Pons (tissue), 1 donor: Measurements from ENCODE around the gene SCARF2.
"Not testable (repeated sequence)": the region's sequence is repeated elsewhere in the genome, so short reads cannot be mapped to it uniquely, and the experiment has no call there.

Experiments
- DNase-seq: peaks from one replicate; pipeline ENCODE4 v3.0.0-alpha.2; 2016; ENCODE audit warnings: low spot score

Gene SCARF2

DNA sequence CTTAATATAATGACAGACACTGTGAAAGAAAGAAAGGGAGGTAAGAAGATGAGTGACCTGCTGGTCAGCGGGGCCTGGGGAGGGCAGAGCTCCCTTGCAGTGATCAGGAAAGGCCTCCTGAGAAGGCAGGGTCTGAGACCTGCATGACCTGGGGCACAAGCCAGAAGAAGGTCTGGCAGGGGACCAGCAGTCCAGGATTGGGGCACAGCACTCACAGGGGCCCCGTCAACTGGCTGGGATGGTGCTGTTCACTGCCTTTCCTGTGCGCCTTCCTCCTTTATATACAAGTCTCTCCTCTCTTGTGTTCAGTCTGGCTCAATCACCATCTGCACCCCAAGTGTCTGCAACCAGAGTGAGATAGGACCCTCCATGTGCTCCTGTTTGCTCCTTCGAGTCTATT lies 22.2 kb upstream of the SCARF2 start:
- DNase-seq, result no peak

DNA sequence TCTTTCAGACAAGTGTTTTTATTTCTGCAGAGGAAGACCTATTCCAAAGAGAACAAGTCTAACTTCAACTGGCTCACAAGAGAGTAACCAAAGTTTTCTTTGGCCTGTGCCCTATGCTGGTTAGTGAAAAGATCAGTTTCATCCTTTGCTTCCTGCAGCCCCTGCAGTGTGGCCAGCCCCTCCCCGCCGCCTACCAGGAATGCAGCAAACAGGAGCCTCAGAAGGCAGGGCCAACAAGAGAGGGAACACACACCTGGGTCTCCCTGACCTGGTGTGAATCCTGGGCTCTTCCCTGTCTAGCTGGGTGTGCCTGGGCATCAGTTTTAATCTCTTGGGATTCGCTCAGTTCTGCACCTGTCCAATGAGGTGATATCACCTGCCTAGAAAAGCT lies 21.5 kb upstream of the SCARF2 start:
- DNase-seq, result no peak

DNA sequence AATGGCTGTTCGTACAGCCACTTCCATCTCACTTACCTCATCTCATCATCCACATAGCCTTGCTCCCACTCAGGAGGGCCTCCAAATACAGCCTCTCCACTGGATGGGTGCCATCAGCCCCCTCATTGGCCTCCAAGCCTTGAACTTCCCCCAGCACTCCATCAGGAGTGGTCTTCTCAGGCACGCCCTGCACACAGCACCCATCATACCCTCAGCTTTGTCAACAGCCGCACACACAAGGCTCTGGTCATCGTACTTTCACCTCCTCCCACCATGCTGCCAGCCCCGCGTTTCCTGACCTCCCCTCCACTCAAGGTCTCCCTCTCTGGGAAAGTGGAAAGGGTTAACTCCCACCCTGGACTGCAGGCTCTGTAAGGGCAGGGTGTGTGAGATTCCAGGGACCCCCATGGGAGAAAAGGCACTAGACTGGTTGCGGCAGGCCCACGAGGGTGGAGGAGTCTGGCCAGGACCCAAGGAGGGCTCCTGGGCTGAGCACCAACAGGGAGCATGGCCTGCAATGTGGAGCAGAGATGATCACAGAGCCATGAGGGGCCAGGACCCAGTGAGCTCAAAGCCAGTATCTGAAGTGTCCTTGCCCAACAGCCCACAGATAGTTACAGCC lies 21.0 kb upstream of the SCARF2 start:
- DNase-seq, result no peak

DNA sequence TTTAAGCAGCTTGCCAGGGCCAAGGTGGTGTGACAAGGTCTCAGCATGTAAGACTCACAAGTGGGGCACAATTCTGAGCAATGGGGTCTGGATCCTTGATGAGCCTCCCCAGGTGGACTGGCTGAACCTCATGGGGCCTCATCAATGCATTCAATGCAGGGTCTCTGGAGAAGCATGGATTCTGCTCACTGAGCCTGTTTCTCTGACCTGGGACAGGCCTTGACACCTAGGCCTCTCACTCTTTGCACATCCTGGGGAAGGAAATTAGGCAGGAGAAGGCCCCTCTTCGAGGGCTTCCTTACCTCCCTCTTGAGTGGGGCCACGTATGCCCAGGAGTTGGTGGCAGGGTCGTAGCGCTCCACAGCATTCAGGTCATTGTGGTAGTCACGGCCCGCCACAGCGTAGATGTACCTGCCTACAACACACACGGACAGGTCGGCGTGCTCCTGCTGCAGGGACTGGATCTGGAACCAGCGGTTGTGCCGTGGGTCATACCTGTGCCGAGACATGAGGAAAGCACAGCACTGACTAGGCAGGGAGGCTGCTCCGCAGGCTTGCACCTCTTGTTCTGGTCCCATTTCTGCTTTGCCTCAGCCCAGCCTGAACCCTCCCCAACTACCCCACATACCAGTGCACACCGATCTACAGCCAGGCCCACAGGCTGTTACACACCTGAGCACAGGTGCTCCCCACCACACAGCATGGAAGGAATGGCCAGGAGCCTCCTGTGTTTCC lies 20.0 kb upstream of the SCARF2 start:
- DNase-seq, result no peak

DNA sequence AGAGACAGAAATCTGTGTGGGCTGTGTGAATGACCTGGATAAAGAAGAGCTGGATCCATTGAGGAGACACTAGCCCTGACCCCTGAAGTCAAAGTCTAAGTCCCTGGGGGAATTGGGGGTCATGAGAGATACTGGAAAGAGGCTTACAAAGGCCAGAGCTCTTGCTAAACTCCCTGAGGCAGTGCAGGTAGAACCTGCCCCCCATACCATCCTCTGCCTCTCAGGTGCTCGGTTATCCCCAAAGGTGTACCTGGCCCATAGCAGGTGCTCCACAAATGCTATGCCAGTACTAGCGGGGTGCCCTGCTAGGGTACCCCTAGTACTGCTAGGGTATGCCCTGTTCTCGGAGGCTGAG lies 19.1 kb upstream of the SCARF2 start:
- DNase-seq, result no peak

DNA sequence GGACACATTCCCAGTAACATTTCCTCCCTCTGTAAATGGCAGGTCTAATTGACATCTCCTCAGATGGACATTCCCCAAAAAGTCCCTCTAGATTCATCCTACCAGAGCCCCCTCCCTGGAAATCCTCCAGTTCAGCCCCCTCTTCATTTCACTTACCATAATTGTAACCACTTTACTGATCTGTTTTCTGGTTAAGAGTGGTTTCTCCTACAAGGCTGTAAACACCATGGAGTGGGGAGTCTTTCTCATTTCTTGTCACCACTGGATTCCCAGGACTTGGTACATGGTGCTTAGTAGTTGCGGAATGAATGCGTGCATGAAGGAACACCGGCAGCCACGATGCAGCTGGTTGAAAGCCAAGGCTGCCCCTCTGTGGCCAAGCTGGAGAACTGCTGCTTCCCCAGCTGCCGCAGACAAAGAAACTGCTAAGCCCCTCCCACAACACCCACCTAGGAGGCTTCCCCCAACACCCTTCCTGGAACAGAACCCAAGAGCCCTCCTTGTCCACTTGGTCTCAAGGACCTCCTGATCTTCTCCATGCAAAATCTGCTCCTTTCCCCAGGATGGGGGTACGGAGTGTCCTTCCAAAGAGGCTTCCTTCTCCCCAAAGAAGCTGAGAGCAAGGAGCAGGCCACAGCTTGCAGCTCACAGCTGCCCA lies 18.6 kb upstream of the SCARF2 start:
- DNase-seq, result peak; percentile 52

DNA sequence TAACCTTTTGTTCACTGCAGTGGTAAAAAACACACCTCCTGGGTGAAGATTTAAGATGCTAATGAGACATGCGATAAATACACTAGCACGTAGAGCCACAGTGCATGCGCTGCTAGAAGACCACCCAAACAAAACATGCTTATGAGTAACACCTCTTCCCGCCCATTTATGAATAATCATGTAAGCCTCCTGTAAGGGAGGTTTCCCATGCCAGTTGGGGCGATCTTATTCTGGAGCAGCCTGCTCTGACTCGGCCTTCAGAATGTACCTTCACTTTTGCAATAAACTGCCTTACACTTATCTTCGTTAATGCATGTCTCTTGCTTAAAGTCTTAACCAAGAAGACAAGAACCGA lies 18.1 kb upstream of the SCARF2 start:
- no peak for DNase-seq

DNA sequence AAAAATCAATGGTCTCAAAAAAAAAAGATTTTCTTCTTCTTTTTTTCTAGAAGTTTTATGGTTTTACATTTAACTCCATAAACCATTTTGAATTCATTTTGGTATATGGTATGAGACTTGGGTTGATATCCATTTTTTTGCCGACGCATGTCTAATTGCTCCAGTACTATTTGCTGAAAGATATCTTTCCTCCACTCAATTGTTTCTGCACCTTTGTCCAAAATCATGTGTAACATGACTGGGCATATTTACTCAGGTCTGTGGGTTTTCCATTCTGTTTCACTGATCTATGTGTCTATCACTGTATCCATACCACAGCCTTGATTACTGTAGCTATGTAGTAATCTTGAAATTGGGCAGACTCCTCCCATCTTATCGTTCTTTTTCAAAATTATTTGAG lies 15.6 kb upstream of the SCARF2 start:
- no peak for DNase-seq

DNA sequence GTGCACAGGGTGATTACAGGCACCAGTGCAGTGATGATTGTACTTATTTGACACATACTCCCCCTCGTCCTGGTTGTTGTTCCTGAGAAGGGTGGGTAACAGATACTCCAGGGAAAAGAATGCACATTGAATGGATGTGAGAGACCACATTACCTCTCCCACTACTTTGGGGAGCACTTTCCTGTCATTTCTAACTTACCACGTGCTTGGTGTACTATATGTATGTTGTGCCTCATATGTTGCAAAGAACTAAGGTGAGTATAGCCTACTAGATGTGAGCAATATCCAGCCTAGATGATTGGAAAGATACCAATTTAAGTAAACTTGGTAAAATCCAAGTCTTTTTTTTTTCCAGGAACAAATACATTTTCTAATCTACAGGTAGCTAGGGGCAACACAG lies 14.3 kb upstream of the SCARF2 start:
- no peak for DNase-seq

DNA sequence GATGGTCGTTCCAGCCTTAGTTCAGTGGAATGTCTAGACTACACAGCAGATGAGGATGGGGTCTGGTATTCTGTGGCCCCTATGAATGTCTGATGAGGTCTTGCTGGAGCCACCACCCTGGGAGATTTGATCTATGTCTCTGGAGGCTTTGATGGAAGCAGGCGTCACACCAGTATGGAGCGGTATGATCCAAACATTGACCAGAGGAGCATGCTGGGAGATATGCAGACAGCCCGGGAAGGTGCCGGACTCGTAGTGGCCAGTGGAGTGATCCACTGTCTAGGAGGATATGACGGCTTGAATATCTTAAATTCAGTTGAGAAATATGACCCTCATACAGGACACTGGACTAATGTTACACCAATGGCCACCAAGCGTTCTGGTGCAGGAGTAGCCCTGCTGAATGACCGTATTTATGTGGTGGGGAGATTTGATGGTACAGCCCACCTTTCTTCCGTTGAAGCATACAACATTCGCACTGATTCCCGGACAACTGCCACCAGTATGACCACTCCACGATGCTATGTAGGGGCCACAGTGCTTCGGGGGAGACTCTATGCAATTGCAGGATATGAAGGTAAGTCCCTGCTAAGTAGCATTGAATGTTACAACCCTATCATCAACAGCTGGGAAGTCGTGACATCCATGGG lies 13.6 kb upstream of the SCARF2 start:
- DNase-seq, result not testable (repeated sequence)

DNA sequence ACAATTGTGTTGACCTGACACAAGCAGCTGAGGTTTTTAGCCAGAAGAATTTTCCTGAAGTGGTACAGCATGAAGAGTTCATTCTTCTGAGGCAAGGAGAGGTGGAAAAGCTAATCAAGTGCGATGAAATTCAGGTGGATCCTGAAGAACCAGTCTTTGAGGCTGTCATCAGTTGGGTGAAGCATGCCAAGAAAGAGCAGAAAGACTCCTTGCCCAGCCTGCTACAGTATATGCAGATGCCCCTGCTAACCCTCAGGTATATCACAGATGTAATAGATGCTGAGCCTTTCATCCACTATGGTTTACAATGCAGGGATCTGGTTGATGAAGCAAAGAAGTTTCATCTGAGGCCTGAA lies 12.9 kb upstream of the SCARF2 start:
- DNase-seq, result no peak

DNA sequence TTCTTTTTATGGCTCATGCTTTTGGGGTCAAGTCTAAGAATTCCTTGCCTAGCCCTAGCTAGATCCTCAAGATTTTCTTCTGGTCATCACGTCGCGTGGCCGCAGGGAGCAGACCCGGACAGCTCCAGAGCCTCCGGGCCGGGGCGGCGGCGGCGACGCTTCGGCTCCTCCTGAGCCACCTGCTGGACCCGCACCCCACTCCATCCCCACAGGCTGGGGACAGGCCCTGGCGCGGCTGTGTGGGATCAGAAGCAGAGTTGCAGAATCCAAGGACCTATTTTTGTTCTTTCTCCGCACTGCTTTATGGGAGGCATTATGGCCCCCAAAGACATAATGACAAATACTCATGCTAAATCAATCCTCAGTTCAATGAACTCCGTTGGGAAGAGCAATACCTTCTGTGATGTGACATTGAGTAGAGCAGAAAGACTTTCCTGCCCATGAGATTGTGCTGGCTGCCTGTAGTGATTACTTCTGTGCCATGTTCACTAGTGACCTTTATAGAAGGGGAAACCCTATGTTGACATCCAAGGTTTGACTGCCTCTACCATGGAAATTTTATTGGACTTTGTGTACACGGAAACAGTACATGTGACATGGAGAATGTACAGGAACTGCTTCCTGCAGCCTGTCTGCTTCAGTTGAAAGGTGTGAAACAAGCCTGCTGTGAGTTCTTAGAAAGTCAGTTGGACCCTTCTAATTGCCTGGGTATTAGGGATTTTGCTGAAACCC lies 12.4 kb upstream of the SCARF2 start:
- no peak for DNase-seq

DNA sequence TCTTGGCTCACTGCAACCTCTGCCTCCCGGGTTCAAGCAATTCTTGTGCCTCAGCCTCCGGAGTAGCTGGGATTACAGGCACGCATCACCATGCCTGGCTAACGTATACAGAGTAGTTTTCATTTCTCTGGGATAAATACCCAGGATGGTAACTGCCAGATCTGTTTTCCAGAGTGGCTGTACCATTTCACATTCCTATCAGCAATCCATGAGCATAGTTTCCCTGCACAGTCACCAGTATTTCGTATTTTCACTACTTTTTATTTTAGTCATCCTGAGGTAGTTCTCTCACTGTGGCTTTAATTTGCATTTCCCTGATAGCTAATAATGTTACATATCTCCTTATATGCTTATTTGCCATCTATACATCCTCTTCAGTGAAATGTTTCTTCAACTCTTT lies 11.0 kb upstream of the SCARF2 start:
- no peak for DNase-seq

DNA sequence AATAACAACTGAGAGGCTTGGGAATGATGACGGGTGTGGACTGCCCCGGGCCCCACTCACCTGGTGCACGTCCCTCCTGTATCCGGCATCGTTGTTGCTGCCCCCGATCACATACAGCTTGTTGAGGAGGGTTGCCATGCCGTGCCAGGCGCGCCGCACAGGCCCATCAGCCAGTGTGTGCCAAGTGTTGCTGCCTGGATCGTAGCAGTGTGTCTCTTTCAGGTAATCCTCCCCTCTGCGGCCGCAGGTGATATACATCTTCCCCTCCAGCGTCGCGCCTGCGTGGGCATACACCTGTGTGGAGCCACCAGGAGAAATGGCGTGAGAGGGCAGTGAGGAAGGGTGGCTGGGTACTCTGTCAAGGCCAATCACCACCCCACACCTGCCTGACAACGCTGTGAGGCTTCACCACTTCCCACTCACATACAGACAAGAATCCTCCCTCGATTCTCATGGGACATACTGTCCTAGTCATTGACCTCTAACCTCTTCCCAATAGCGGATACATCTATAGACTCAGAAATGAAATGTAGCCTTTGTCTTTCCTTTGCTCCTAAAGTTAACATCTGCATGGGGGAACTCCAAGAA lies 8.9 kb upstream of the SCARF2 start:
- no peak for DNase-seq

DNA sequence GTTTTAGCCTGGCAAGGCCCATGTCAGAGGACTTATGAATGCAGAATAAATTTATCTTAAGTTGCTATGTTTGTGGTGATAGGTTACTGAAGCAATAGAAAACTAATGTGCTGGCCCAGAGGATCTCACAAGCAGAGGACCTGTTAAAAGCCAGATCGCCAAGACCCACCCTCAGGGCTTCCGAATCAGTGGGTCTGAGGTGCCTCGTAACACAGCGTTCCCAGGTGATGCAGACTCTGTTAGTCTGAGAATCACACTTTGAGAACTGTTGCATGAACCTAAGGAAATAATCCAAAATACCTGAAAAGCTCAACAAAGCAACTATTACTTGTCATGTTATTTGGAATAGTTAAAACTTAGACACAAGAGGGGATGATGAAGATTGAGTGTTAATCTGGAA lies 6.7 kb upstream of the SCARF2 start:
- DNase-seq, result no peak

DNA sequence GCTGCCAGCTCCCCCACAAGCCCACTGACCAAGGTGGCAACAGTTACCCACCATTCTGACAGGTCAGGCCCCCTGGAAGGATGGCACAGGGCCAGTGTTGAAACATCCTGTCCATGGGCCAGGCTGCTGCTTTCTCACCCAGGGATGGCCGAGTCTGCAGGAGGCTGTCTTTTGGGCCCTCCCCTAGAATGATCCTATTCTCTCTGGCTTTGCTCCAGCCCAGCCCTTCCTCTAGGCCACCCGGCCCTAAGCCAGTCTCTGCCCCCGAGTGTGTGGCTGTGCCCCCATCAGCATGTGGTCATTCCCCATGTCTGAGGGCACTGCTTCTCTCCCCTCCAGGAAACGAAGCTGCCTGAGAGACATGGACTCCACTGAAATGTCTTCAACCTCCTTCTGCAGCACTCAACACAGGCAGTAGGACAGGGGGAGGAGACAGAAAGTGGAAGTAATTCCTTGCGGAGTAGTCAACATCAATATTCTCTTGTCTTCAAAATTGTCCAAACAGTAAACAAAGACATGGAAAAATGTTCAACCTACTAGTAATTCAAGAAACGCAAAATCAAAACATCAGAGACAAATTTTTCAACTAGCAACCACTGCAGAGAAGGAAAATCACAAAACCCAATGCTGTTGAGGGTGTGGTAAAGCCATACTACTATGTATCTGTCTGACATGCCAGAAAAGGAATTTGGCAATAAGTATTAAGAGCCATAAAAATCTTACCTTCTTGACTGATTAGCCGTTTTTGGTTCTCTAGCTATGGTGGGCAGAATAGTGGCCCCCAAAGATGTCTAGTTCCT lies 5.1 kb upstream of the SCARF2 start:
- DNase-seq, result no peak

DNA sequence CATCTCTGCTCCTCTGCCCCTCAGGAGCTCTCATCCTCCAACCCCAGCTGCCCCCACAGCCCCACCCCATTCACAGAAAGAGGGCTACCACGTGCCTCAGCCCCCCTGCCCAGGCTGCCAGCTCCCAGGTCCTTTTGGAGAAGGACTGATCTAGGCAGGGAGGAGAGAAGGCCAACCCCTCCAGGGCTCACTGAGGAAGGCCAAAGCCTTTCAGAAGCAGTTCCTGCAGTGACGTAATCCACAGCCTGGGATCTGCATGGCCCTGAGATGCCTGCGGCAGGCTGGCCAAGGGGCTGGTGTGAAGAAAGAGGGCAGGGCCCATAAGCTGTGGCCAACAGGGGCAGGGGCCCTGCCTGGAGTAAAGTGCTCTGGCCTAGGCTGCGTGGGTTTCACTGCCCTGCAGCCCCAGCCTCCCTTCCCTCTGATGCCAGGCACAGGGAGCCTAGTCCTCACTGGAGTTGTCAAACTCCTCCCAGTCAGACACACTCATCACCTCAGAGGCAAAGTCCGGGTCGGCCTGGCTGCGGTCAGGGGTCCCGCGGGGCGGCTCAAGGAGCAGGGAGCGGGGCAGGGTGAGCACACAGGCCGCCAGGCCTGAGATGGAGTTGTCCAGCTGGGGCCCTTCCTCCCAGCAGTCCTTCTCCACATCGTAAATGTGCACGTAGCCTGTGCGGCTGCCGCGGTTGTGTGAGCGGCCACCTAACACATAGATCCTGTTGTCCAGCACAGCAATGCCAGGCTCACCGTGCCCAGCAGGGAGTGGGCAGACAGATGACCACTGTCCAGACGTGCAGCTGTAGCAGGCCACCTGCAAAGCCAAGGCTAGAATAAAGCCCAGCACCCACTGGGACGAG lies 4.2 kb upstream of the SCARF2 start:
- no peak for DNase-seq

DNA sequence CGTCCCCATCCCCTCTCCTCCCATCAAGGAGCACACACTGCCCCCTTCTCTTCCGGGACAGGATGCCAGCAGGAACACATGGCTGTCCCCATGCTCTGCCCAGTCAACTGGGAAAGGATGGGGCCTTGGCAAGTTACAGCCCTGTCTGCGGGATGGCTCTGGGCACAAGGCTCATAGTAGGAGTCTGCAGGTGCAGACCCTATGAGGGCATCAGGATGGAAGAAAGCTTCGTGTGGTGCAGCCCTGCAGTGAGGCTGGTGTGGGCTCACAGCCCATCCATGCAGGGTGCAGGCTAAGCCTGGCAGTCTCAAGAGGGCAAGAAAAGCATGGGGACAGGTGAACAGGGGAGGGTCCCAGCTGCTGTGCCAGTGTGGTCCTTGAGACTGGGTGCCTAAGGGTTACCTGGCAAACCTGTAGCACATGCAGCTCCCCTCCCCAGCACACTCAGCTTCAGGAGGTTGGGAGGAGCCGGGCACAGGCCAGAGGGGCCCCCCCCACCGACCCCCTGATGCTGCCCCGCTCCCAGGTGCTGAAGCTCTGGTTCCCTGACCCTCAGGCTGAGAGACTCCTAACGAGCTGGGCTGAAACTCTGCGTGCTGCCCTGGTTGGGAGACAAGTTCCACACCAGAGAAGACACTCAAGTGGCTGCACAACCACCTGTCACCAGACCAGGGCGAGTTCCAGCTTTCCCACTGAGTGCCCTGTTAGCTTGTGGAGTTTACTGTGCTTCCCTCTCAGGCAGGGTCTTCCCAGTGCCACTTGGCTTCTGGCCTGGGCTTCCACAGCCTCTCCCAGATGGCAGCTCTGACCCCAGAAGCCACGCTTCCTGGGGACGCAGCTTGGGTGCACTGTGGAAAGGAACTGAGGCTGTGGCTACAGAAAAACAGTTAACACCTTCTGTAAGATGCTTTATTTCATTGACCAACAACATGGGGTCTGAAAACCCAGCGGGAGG lies 3.3 kb upstream of the SCARF2 start:
- no peak for DNase-seq

DNA sequence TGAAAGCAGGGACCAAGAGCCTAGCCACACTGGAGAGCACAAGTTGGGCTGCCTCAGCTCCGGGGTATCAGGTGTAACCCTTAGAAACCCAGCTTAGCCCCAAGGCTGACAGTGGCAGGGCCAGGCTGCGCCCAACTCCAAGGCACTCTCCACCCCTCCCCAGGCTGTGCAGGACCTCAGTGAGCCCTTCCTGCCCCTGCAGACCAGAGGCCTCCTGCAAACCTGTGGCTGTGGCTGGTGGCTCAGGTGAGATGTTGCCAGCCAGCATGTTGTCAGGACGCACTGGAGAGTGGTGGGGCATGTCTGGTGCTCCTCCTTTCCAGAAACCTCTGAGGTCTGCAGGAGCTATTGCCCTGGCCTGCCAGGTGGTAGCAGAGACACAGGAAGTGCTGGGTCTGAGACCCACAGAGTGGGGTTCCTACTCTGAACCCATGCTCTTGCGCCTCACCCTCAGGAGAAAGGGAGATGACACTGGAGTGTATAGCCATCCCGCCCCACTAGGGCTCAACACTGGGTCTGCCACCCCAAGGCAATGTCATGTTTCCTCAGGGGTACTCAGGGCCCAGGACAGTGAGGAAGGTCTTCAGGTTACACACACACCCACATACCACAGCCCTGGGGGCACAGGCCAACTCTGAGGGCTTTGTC lies 2.4 kb upstream of the SCARF2 start:
- no peak for DNase-seq
